Lower leg skin (tissue), 3 donors: ENCODE measurements around the gene MOSPD2.

Experiments
- CTCF ChIP-seq, 3 donors: fragments of 450-650 bp; IDR thresholded peaks; one replicate each; pipeline ENCODE4 v1.5.1; 2016; ENCODE audit warnings: antibody characterized with exemption in 3 of 3, mild to moderate bottlenecking in 3 of 3, moderate library complexity in 2 of 3
- POLR2A ChIP-seq, 2 donors: fragments of 450-650 bp; IDR thresholded peaks; one replicate each; pipeline ENCODE4 v1.6.1; 2016 to 2017; ENCODE audit warnings: antibody characterized with exemption in 2 of 2, mild to moderate bottlenecking in 1 of 2, moderate library complexity in 1 of 2

DNA sequence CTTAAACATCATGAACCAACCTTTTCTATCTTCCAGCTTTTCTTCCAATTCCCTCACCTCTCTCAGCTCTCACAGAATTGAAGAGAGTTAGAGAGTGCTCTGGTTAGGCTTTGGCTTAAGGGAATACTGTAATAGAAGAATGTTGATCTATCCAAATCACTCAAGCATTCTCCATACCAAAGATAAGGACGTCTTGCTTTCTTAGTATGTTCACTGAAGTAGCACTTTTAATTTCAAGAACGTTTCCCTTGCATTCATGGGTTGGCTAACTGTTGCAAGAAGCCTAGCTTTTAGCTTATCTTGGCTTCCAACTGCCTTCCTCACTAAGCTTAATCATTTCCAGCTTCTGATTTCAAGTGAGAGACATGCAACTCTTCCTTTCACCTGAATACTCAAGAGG lies 43.6 kb upstream of the MOSPD2 start:
- no peak for TF ChIP-seq CTCF (IDR thresholded peaks at IDR 0.05)
- no peak for TF ChIP-seq POLR2A (IDR thresholded peaks at IDR 0.05)
